Tibial nerve (tissue), 4 donors: ENCODE measurements around the gene LIM2. TPM values are rescaled to one million over a fixed set of nuclear protein-coding genes. Genes with fewer than 3 reads are reported as not detected.
A peak's percentile ranks its signal among the peaks of the same experiment; 100 is the strongest.

Source experiments
- DNase-seq, 2 donors: peaks; one replicate each; pipeline ENCODE4 v3.0.0-alpha.2; 2019; ENCODE audit warnings: low spot score in 2 of 2
- H3K27ac ChIP-seq, 4 donors: fragments of 200-600 bp; sonication (generic) in 3 of 4; one replicate each; pipeline ENCODE4 v1.5.1; 2017 to 2019; ENCODE audit warnings: mild to moderate bottlenecking in 1 of 4
- H3K27me3 ChIP-seq, 2 donors: fragments of 200-600 bp; sonication (generic) in 1 of 2; one replicate each; pipeline versions ENCODE4 v1.5.1 to v1.6.0; 2017 to 2019
- H3K36me3 ChIP-seq, 3 donors: fragments of 200-600 bp; sonication (generic); one replicate each; pipeline ENCODE4 v1.5.1; 2018 to 2019
- H3K4me1 ChIP-seq, 4 donors: fragments of 200-600 bp; sonication (generic) in 3 of 4; one replicate each; pipeline ENCODE4 v1.5.1; 2017 to 2019
- H3K4me3 ChIP-seq, 4 donors: fragments of 200-600 bp; sonication (generic) in 3 of 4; one replicate each; pipeline ENCODE4 v1.5.1; 2017 to 2019; ENCODE audit warnings: mild to moderate bottlenecking in 1 of 4, moderate library complexity in 1 of 4
- H3K9me3 ChIP-seq, 4 donors: fragments of 200-600 bp; sonication (generic) in 3 of 4; one replicate each; pipeline ENCODE4 v1.5.1; 2017 to 2019
- CTCF ChIP-seq, 5 experiments: fragments of 200-600 bp in 3 of 5; fragments of 450-650 bp in 2 of 5; sonication (generic) in 3 of 5; IDR thresholded peaks; one replicate each; pipeline ENCODE4 v1.5.1; 2016 to 2019; ENCODE audit warnings: antibody characterized with exemption in 5 of 5, mild to moderate bottlenecking in 3 of 5, moderate library complexity in 2 of 5
- EP300 ChIP-seq, 2 donors: sonication (generic); formaldehyde crosslinking; IDR thresholded peaks; one replicate each; pipeline ENCODE4 v1.6.1; 2017; ENCODE audit warnings: antibody characterized with exemption in 2 of 2, mild to moderate bottlenecking in 1 of 2
- POLR2A ChIP-seq, 2 donors: fragments of 450-650 bp; IDR thresholded peaks; one replicate each; pipeline ENCODE4 v1.6.1; 2017; ENCODE audit warnings: antibody characterized with exemption in 2 of 2, mild to moderate bottlenecking in 2 of 2, moderate library complexity in 2 of 2
- WGBS, 2 donors: methylation state at CpG; one replicate each; pipeline ENCODE4 v1.1.5; 2018; 5-methylcytosine and 5-hydroxymethylcytosine counted together
- total RNA-seq, 4 donors: library from RNA; depleted of rRNA; stranded (reverse); fragments of >200 nt; gene quantifications; one replicate each; pipeline ENCODE4 v1.1.0, GENCODE V29; 2016

LIM2 gene
- total RNA-seq, 4 donors from 2014 or later = not detected

- Histone ChIP-seq H3K4me1 (peaks cover 0 to 15% (median 6%) of the 10 kb centered on the region in 4 donors), H3K4me3 (no peak overlapping the region), H3K9me3 (no peaks in the 10 kb centered on the region), H3K27ac (no peak overlapping the region), H3K36me3 (no peaks in the 10 kb centered on the region), H3K27me3 (no peaks in the 10 kb centered on the region)
- DNase-seq = no peak
- no peak for TF ChIP-seq CTCF (IDR thresholded peaks at IDR 0.05)
- no peak for TF ChIP-seq POLR2A (IDR thresholded peaks at IDR 0.05)
- TF ChIP-seq EP300 (IDR thresholded peaks at IDR 0.05) = no peak
- 97% methylated on average over 2 of the region's 2 CpGs for WGBS, 2 donors
These were observed 8.4 kb upstream of the LIM2 start for GRCh38 chr19:51396175-51396574.

GRCh38 chr19:51394050-51394836, 6.5 kb upstream of the LIM2 start:
- 3 to 4% methylated on average over 45 of the region's 45 CpGs for WGBS, 2 donors
- Histone ChIP-seq H3K4me3 (peak overlapping the region; percentile 26 to 48 (median 38)), H3K27me3 (no peaks in the 10 kb centered on the region), H3K36me3 (no peaks in the 10 kb centered on the region), H3K27ac (peak overlapping the region; percentile 72 to 80 (median 74)), H3K9me3 (no peaks in the 10 kb centered on the region), H3K4me1 (peaks cover 0 to 15% (median 6%) of the 10 kb centered on the region in 4 donors)
- peak; percentile 73 to 94 for DNase-seq
- TF ChIP-seq EP300 (IDR thresholded peaks at IDR 0.05) = peak; percentile 65 to 72
- peak in 3 of 5 experiments; percentile 4 to 39 (median 24) for TF ChIP-seq CTCF (IDR thresholded peaks at IDR 0.05)
- TF ChIP-seq POLR2A (IDR thresholded peaks at IDR 0.05) = no peak

- no peak overlapping the region for H3K4me3 ChIP-seq
- TF ChIP-seq CTCF (IDR thresholded peaks at IDR 0.05) (no peak), EP300 (IDR thresholded peaks at IDR 0.05) (no peak), POLR2A (IDR thresholded peaks at IDR 0.05) (no peak)
- 95 to 100% methylated on average over 1 of the region's 1 CpG for WGBS, 2 donors
- peaks cover 0 to 15% (median 6%) of the 10 kb centered on the region in 4 donors for H3K4me1 ChIP-seq
- H3K27me3 ChIP-seq = no peaks in the 10 kb centered on the region
- H3K9me3 ChIP-seq = no peaks in the 10 kb centered on the region
- no peak for DNase-seq
- no peak overlapping the region for H3K27ac ChIP-seq
- no peaks in the 10 kb centered on the region for H3K36me3 ChIP-seq
These were observed 4.9 kb upstream of the LIM2 start for GRCh38 chr19:51392701-51393100.

- TF ChIP-seq POLR2A (IDR thresholded peaks at IDR 0.05) = no peak
- no peak for TF ChIP-seq CTCF (IDR thresholded peaks at IDR 0.05)
- no peak for TF ChIP-seq EP300 (IDR thresholded peaks at IDR 0.05)
- Histone ChIP-seq H3K4me1 (peaks cover 0 to 15% (median 6%) of the 10 kb centered on the region in 4 donors), H3K4me3 (peak overlapping the region in 1 of 4 donors; percentile 5), H3K27ac (no peak overlapping the region), H3K9me3 (no peaks in the 10 kb centered on the region), H3K36me3 (no peaks in the 10 kb centered on the region), H3K27me3 (no peaks in the 10 kb centered on the region)
- WGBS, 2 donors = 63 to 71% methylated on average over 8 of the region's 8 CpGs
- DNase-seq = no peak
These were observed 3.4 kb upstream of the LIM2 start for GRCh38 chr19:51391073-51391611.

GRCh38 chr19:51389143-51389542, 1.4 kb upstream of the LIM2 start:
- no peak for DNase-seq
- H3K4me1 ChIP-seq = peaks cover 0 to 6% (median 0%) of the 10 kb centered on the region in 4 donors
- no peak overlapping the region for H3K4me3 ChIP-seq
- no peaks in the 10 kb centered on the region for H3K36me3 ChIP-seq
- H3K27ac ChIP-seq = no peak overlapping the region
- H3K27me3 ChIP-seq = no peaks in the 10 kb centered on the region
- H3K9me3 ChIP-seq = no peaks in the 10 kb centered on the region
- WGBS, 2 donors = 73 to 80% methylated on average over 5 to 9 of the region's 14 CpGs
- TF ChIP-seq POLR2A (IDR thresholded peaks at IDR 0.05) = no peak
- no peak for TF ChIP-seq CTCF (IDR thresholded peaks at IDR 0.05)
- TF ChIP-seq EP300 (IDR thresholded peaks at IDR 0.05) = no peak
